ENCODE measurements around the gene TBR1.

DNA sequence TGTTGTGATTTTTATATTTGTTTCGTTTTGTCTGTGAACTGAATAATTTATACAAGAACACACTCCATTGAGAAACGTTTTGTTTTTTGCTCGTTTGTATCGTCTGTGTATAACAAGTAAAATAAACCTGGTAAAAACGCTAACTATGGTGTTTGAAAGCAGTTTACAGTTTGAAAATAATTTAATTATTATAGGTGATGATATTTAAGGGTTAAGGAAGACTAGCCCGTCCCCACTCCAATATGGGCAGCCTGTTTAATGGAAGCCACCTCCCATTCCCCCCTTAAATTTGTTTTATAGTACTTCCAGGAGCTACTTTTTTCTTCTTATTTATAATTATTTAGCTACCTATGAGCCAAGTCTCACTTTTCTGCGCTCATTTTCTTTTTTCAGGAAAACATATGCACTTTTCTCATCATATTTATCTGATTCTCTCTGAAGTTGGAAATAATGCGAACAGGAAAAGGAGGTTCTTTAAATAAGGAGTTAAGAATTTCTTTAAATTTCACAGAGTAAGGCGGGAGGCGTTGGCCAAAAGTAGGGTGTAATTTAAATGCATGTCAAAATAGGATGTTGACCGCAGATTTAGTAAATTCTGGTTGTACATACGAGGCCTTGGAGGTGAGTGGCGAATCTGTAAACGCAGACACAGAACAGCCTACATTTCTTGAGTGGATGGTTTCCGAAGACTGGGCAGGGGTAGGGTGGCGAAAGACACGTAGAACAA lies 9.8 kb downstream of the TBR1 start:
- TF ChIP-seq, protein P1, sequence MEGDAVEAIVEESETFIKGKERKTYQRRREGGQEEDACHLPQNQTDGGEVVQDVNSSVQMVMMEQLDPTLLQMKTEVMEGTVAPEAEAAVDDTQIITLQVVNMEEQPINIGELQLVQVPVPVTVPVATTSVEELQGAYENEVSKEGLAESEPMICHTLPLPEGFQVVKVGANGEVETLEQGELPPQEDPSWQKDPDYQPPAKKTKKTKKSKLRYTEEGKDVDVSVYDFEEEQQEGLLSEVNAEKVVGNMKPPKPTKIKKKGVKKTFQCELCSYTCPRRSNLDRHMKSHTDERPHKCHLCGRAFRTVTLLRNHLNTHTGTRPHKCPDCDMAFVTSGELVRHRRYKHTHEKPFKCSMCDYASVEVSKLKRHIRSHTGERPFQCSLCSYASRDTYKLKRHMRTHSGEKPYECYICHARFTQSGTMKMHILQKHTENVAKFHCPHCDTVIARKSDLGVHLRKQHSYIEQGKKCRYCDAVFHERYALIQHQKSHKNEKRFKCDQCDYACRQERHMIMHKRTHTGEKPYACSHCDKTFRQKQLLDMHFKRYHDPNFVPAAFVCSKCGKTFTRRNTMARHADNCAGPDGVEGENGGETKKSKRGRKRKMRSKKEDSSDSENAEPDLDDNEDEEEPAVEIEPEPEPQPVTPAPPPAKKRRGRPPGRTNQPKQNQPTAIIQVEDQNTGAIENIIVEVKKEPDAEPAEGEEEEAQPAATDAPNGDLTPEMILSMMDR (IDR thresholded peaks at IDR 0.05; ENCODE audit: low read depth, low read length, missing input control): no peak
- no peak for TF ChIP-seq FOXA1 (IDR thresholded peaks at IDR 0.05)
- TF ChIP-seq JUND (IDR thresholded peaks at IDR 0.05): no peak
- TF ChIP-seq TAF1 (conservative IDR thresholded peaks at IDR 0.05): no peak
- TF ChIP-seq RXRA (IDR thresholded peaks at IDR 0.05): no peak
- no peak for TF ChIP-seq EGR1 (IDR thresholded peaks at IDR 0.05; ENCODE audit: low read depth in 2 of 2)
- TF ChIP-seq YY1 (IDR thresholded peaks at IDR 0.05): no peak
- TF ChIP-seq, protein P2, sequence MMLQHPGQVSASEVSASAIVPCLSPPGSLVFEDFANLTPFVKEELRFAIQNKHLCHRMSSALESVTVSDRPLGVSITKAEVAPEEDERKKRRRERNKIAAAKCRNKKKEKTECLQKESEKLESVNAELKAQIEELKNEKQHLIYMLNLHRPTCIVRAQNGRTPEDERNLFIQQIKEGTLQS (IDR thresholded peaks at IDR 0.05): no peak
- TF ChIP-seq, protein P3, sequence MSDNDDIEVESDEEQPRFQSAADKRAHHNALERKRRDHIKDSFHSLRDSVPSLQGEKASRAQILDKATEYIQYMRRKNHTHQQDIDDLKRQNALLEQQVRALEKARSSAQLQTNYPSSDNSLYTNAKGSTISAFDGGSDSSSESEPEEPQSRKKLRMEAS (IDR thresholded peaks at IDR 0.05): no peak
- TF ChIP-seq GABPA (IDR thresholded peaks at IDR 0.05 in 1 of 2, conservative IDR thresholded peaks at IDR 0.05 in 1 of 2): no peak
- TF ChIP-seq, protein P4, sequence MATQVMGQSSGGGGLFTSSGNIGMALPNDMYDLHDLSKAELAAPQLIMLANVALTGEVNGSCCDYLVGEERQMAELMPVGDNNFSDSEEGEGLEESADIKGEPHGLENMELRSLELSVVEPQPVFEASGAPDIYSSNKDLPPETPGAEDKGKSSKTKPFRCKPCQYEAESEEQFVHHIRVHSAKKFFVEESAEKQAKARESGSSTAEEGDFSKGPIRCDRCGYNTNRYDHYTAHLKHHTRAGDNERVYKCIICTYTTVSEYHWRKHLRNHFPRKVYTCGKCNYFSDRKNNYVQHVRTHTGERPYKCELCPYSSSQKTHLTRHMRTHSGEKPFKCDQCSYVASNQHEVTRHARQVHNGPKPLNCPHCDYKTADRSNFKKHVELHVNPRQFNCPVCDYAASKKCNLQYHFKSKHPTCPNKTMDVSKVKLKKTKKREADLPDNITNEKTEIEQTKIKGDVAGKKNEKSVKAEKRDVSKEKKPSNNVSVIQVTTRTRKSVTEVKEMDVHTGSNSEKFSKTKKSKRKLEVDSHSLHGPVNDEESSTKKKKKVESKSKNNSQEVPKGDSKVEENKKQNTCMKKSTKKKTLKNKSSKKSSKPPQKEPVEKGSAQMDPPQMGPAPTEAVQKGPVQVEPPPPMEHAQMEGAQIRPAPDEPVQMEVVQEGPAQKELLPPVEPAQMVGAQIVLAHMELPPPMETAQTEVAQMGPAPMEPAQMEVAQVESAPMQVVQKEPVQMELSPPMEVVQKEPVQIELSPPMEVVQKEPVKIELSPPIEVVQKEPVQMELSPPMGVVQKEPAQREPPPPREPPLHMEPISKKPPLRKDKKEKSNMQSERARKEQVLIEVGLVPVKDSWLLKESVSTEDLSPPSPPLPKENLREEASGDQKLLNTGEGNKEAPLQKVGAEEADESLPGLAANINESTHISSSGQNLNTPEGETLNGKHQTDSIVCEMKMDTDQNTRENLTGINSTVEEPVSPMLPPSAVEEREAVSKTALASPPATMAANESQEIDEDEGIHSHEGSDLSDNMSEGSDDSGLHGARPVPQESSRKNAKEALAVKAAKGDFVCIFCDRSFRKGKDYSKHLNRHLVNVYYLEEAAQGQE (IDR thresholded peaks at IDR 0.05): no peak
- no peak for TF ChIP-seq HNF4A (conservative IDR thresholded peaks at IDR 0.05)
- TF ChIP-seq RAD21 (IDR thresholded peaks at IDR 0.05): no peak

Measured in liver (tissue), 3 donors.